Activated CD8-positive, alpha-beta memory T cell treated with anti-CD3 and anti-CD28 coated beads for 24 hours (primary cell): ENCODE measurements around the gene TLR9.
A peak's percentile ranks its signal among the peaks of the same experiment; 100 is the strongest.

Experiments
- DNase-seq: peaks from one replicate; pipeline ENCODE4 v3.0.0-alpha.2; 2020

The TLR9 gene

DNA sequence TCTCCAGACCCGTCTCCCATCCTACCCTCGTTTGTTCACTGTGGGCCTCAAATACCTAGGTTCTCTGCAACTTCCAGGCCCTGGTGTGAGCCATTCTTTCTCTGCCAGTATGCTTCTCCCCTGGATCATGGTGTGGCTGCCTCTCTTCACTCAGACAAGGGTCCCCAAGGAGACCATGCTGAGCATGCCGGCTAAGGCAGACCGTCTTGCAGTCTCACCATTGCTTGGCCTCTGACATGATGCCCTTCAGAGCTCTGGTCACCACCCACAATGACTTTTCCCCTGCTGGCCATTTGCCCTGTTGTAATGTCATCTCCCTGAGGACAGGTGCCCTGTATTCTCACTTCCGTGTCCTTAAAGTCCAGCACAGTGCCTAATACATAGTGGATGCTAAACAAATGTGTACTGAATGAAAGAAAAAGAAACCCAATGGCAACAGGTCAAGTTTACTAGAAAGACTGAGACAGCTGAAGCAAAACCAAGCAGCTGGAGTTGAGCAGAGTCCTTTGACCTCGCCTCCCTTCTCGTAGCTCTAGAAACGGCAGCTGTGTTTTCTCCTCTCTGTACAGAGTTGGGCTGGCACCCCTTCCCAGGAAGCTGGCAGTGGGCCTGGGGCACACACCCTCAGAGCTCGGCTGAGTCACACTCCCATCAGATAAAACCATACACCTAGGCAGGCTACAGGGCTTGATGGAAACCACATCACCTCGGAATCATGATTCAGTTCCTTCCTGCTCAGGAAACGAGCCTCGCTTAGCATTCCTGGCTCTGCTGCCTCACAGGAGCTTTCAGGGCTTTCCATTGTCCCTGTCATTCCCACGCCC, 8.6 kb downstream of the TLR9 start:
- peak; percentile 72 for DNase-seq

DNA sequence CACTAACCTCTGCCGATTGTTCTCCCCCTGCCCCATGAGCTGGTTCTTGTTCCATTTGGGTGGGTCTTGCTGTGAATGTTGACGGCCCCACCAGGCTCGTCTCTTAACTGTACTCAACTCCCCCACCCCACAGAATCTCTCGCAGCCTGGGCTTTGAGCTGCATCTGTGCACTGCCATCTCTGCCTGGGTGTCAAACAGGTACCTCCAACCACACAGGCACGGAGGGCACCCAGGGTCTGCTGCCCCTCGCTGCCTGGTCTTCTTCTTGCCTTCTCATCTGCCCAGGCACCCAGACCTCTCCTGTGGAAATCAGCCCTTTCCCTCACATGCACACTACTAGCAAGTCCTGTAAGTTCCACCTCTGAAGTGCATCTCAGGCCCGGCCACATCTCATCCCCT, 10.1 kb downstream of the TLR9 start:
- no peak for DNase-seq

DNA sequence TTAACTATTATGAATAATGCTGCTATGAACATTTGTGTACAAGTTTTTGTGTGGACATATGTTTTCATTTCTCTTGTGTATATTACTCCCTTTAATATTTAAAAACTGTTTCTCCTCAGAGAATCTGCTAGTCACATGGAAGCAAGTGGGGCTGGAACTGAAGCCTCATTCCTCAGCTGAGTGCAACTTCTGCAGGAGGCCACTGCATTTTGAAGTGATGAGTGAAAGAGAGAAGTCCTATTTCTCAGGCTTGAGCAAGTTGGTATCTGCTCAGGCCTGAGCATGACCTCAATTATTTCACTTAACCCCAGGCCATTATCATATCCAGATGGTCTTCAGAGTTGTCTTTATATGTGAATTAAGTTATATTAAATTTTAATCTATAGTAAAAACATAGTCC, 11.5 kb downstream of the TLR9 start:
- no peak for DNase-seq

- DNase-seq = no peak
Observed at GRCh38 chr3:52213005-52213404, 12.4 kb downstream of the TLR9 start.

- no peak for DNase-seq
Observed at GRCh38 chr3:52211268-52211891, 14.1 kb downstream of the TLR9 start.

DNA sequence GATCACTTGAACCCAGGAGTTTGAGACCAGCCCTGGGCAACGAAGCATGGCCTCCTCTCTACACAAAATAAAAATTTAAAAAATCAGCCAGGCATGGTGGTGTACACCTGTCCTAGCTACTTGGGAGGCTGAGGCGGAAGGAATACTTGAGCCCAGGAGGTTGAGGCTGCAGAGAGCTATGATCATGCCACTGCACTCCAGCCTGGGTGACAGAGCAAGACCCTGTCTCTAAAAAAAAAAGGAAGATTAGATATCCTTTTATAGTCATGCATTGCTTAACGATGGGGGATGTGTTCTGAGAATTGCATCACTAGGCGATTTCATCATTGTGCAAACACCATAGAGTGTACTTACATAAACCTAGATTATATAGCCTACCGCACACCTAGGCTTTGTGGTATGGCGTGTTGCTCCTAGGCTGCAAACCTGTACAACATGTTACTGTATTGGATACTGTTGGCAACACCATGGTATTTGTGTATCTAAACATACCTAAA, 14.8 kb downstream of the TLR9 start:
- DNase-seq = no peak

DNA sequence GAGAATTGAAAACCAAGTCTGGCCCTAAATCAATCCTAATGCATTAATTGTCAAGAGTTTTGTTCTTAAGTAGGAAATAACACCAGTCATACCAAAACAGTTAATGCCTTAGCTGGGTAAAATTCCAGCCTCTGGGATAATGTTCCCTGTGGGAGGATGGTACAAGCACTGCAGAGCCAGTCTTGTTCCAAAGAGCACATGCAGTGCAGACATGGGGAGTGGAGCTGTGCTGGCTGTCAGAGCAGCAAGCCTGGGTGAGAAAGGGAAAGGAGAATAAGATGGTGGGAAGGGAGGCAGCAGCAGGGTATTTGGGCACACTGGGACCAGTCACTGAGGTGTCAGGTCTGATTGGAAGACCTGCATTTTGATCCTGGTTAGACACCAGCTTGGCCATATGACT, 15.4 kb downstream of the TLR9 start:
- DNase-seq = no peak

DNA sequence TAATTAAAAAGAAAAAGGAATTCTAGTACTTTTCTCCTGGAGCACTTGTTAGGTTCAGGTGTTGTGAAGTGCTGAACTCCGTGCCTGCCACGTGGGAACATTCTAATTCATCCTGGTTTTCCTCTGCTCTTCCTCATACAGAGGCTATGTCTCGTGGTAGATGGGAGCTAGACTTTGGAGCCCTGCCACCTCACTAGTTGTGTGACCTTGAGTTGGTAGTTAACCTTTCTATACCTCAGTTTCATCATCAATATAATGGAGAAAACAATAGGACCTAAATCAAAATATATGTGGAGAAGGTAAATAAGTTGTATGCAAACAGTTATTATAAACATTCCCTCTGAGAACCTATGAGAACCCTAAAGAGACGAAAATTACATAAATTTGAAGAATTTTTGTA, 16.9 kb downstream of the TLR9 start:
- DNase-seq = no peak

DNA sequence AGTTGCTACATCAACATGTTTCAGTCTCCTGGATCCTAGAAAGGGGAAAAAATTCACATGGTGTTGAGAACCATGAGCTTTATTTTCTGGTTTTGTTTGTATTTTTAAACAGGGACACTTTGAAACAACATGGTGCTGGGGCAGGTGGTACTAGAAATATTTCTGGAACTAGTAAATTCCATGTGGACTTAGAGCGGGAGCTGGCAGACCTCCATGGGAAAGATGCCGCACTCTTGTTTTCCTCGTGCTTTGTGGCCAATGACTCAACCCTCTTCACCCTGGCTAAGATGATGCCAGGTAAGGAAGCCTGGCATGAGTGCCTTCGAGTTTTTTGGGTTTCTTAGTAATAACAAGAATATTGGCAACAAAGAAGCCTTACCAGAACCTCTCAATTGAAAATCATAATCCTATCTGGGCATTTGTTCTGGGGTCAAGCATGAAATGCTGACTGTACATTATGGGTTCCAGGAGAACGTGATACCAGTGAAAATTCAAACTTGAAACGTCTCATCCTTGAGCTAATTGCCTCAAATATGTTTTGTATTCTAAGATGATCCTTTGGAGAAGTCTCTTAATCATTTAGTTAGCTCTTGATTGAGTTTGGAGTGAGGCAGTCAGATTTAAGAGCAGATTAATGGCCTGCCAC, 19.6 kb downstream of the TLR9 start:
- no peak for DNase-seq

GRCh38 chr3:52204337-52205073, 20.9 kb downstream of the TLR9 start:
- no peak for DNase-seq

DNA sequence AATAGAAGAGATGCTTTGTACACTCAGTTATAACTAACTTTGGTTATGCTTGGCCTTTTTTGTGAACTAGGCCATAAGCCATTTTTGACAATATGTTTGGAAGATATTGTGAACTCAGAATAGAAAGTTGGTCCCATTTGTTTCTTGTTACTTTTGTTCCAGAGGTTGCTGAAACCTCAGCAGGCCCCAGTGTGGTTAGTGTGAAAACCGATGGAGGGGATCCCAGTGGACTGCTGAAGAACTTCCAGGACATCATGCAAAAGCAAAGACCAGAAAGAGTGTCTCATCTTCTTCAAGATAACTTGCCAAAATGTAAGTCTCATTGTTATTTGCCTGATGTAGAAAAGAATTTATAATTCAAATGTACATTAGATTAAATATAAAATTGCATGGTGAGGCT, 21.7 kb downstream of the TLR9 start:
- no peak for DNase-seq

GRCh38 chr3:52202384-52203077, 22.9 kb downstream of the TLR9 start:
- DNase-seq = no peak

DNA sequence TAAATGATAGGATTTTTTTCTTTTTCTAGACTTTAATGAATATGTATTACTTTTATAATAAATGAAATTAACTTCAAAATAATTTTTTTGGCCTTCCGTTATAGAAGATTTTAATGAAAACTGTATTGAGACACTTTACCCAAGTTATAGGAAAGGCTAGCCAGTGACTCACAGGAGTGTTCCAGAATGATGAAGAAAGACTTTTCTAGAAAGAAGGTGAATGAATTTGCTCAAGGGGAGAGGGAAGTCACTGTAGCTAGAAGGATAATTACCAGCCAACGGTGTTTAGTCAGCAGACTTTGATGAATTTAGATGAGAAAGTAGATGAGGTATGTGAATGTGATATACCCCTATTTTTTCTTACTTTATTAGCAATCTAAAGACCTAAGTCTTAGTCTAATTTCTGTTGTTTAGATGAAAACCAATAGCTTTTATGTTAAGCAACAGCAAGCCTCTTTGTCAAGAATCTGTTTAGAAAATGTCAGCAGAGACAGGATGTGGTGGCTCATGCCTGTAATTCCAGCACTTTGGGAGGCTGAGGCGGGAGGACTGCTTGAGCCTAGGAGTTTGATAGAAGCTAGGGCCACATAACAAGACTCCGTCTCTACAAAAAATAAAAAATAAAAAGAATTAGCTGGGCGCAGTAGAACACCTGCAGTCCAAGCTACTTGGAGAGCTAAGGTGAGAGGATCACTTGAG, 24.3 kb downstream of the TLR9 start:
- no peak for DNase-seq

GRCh38 chr3:52198643-52199608, 26.5 kb downstream of the TLR9 start:
- no peak for DNase-seq

DNA sequence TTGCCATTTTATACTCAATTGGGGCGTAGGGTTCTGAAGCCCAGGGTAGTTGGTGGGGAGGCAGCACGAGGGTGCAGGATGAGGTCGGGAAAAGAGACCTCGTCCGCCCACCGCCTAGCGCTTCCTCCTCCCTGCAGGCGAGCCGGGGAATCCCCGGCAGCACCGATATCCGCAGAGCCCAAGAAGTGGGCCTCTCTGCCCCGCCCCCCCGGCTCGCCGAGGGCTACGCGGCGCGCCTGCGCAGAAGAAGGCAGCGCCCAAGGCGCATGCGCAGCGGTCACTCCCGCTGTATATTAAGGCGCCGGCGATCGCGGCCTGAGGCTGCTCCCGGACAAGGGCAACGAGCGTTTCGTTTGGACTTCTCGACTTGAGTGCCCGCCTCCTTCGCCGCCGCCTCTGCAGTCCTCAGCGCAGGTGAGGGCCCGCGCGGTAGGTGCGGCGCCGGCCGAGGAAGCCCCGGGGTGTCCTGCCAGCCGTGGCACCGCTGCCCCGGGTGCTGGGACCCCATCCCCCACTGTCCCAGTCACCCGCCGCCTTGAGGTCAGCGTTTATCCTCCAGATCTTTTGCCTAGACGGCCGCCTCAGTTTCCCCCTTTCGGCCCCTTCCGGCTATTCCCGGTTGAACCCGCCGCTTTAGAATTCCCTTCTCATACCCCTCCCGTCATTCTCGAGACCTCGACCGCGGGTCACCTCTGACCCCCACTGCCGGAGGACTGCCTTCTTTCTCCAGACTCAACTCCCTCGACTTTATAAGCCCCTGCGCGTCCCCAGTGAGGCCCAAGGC, 27.4 kb downstream of the TLR9 start, which contains the start of gene ALAS1:
TSS of gene ALAS1 (plus strand) at position 319 of the 784 bp plus-strand sequence. CDS start 1,082 bp downstream, outside the sequence.
- peak; percentile 99 for DNase-seq

DNA sequence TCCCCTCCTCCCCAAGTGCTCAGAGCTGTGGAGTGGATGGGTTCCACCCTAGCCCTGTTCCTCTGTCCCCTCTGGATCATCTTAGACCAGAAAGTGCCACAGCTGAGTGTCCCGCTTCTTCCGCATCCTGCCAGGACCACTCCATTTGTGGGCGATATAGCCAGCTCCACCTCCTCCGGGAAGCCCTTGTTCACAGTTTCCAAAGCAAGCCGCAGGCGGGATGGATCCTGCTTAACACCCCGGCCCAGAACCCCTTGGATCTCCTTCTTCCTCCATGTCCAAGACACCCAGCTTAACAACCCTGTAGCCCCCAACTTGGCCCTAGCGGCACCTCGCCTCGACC, 28.0 kb downstream of the TLR9 start:
- no peak for DNase-seq

DNA sequence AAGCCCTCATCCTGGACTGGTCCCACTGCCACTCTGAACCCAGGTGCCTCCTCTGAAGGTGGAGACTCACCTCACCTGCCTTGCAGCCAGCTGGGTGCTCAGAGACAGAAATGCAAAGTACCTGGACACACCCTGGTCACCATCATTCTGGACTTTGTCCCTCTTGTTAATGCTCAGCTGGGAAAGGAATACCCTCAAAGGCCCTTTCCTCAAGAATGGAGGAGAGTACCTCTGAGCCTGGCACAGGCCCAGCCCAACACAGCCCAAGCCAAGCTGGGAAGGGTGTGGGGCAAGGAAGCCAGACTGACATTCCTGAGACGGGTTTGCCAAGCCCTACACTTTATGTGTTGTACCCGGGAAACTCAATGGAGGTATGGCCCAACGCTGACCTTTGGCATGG, 28.5 kb downstream of the TLR9 start:
- DNase-seq = no peak

- no peak for DNase-seq
Observed at GRCh38 chr3:52195823-52196331, 29.6 kb downstream of the TLR9 start.

DNA sequence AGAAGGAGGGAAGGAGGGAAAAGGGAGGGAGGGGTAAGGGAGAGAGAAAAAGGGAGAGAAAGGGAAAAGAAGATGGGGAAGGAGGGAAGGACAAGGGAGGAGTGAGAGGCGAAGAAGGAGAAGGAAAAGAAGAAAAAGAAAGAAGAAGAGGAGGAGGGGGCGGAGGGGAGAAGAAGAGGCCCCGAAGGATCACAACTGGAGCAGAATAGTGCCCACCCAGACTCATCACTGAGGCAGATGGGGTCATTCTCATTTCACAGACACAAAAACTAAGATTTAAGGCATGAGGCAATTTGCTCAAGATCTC, 30.2 kb downstream of the TLR9 start:
- no peak for DNase-seq
